Psoas muscle (tissue), 8 donors: Measurements from ENCODE around the gene FIG4. TPM values are rescaled to one million over a fixed set of nuclear protein-coding genes. Genes with fewer than 3 reads are reported as not detected.

ENCODE experiments used
- ATAC-seq, 4 donors: fragments of 200-7000 bp; cut with Tn5 transposase; one replicate each; pipeline ENCODE4 v1.9.1; 2020; ENCODE audit warnings: moderate library complexity in 3 of 4, mild to moderate bottlenecking in 2 of 4
- DNase-seq, 2 donors: peaks; one replicate each; pipeline ENCODE4 v3.0.0-alpha.2; 2020
- H3K27ac ChIP-seq: fragments of 200-600 bp; one replicate; pipeline ENCODE4 v1.8.0; 2022
- H3K27me3 ChIP-seq, 3 donors: fragments of 200-600 bp in 1 of 3; one replicate each; pipeline versions ENCODE4 v1.6.1 to v1.8.0; 2013 to 2022; ENCODE audit warnings: low read length in 2 of 3, mild to moderate bottlenecking in 2 of 3, moderate library complexity in 1 of 3; ENCODE audit not compliant: insufficient read depth in 3 of 3
- H3K36me3 ChIP-seq, 2 donors: fragments of 200-600 bp in 1 of 2; one replicate each; pipeline versions ENCODE4 v1.6.1 to v1.8.0; 2013 to 2022; ENCODE audit warnings: low read depth in 1 of 2, mild to moderate bottlenecking in 1 of 2, moderate library complexity in 1 of 2; ENCODE audit not compliant: insufficient read depth in 1 of 2
- H3K4me1 ChIP-seq: fragments of 200-600 bp; one replicate; pipeline ENCODE4 v1.8.0; 2022
- H3K4me3 ChIP-seq: fragments of 200-600 bp; one replicate; pipeline ENCODE4 v1.8.0; 2022; ENCODE audit warnings: mild to moderate bottlenecking
- H3K9me3 ChIP-seq: fragments of 200-600 bp; one replicate; pipeline ENCODE4 v1.8.0; 2022
- CTCF ChIP-seq: fragments of 200-600 bp; IDR thresholded peaks from one replicate; pipeline ENCODE4 v1.8.0; 2022; ENCODE audit warnings: antibody characterized with exemption
- WGBS, 3 donors: extraction: QIAGEN DNeasy Blood & Tissue Kit; methylation state at CpG; one replicate each; pipeline versions ENCODE4 v1.1.6 to v1.1.7; 2013; 5-methylcytosine and 5-hydroxymethylcytosine counted together
- intact Hi-C, 2 donors: fragments of 100-400 bp; cut with DNase I; formaldehyde crosslinking; loops; one replicate each; pipeline versions ENCODE4 v1.11.0 to v1.14.2; 2022
- polyA plus RNA-seq, 3 donors: library from polyadenylated mRNA; stranded (reverse); fragments of 200-250 nt; gene quantifications; one replicate each; pipeline ENCODE4 v1.2.3, GENCODE V29; 2013
- total RNA-seq, 4 donors: library from RNA; stranded (reverse); fragmentation: NEBNext Ultra II Directional in 2 of 4; extraction: Animal tissue kit (Norgen Biotek cat#: 25700) in 2 of 4; gene quantifications; one replicate each; pipeline versions ENCODE4 v1.2.1 to v1.2.4, GENCODE V29; 2021 to 2023
- donor health status: healthy with polysubstance abuse.
- donor health status: DM: no; HTN: no; CAD: no; lungs with moderate emphysema.
- donor health status: Bipolar disorder and iron deficiency.
- donor health status: healthy.
- donor health status: DM: yes; HTN: yes; CAD: no.
- donor health status: DM: no; HTN: no; CAD: no.
- donor health status: DM: no; HTN: no; CAD: no.
- donor health status: DM: yes; HTN: yes; CAD: no.

The FIG4 gene
- total and polyA plus RNA-seq, 7 donors: 5.8 to 12.5 (median 8.6) TPM

- intact Hi-C loops: no loop called here
- H3K36me3 ChIP-seq: no peaks in the 10 kb centered on the region
- H3K27ac ChIP-seq: no peak overlapping the region
- no peaks in the 10 kb centered on the region for H3K27me3 ChIP-seq
- ATAC-seq: no peak
- WGBS, 3 donors: 62 to 67% (median 63%) methylated on average over 1 of the region's 1 CpG
- no peak overlapping the region for H3K4me3 ChIP-seq
- no peaks in the 10 kb centered on the region for H3K4me1 ChIP-seq
- H3K9me3 ChIP-seq: no peaks in the 10 kb centered on the region
- no peak for TF ChIP-seq CTCF
- DNase-seq: no peak
Observed at GRCh38 chr6:109872549-109872948, 181.5 kb downstream of the FIG4 start.

GRCh38 chr6:109872968-109873545, 182.0 kb downstream of the FIG4 start:
- no peak for TF ChIP-seq CTCF
- no peaks in the 10 kb centered on the region for H3K9me3 ChIP-seq

GRCh38 chr6:109874086-109874485, 183.0 kb downstream of the FIG4 start:
- H3K27ac ChIP-seq: no peak overlapping the region
- 39 to 54% (median 52%) methylated on average over 4 of the region's 4 CpGs for whole genome bisulfite sequencing, 3 donors
- H3K27me3 ChIP-seq: no peaks in the 10 kb centered on the region
- intact Hi-C loops: no loop called here
- no peaks in the 10 kb centered on the region for H3K4me1 ChIP-seq
- no peaks in the 10 kb centered on the region for H3K9me3 ChIP-seq
- no peak overlapping the region for H3K4me3 ChIP-seq
- DNase-seq (no peak), ATAC-seq (no peak)
- TF ChIP-seq CTCF: no peak
- H3K36me3 ChIP-seq: no peaks in the 10 kb centered on the region

More at GRCh38 chr6:109872968-109873545, 182.0 kb downstream of the FIG4 start:
- DNase-seq: no peak
- H3K27ac ChIP-seq: no peak overlapping the region
- ATAC-seq: no peak
- no peak overlapping the region for H3K4me3 ChIP-seq
- WGBS, 3 donors: 74 to 75% (median 74%) methylated on average over 4 of the region's 4 CpGs
- no peaks in the 10 kb centered on the region for H3K36me3 ChIP-seq
- no peaks in the 10 kb centered on the region for H3K27me3 ChIP-seq
- intact Hi-C loops: no loop called here
- H3K4me1 ChIP-seq: no peaks in the 10 kb centered on the region

GRCh38 chr6:109874621-109875020, 183.5 kb downstream of the FIG4 start:
- no peak for TF ChIP-seq CTCF
- intact Hi-C loops: no loop called here
- Histone ChIP-seq H3K4me3 (no peak overlapping the region), H3K9me3 (no peaks in the 10 kb centered on the region), H3K27ac (no peak overlapping the region), H3K27me3 (no peaks in the 10 kb centered on the region), H3K4me1 (no peaks in the 10 kb centered on the region), H3K36me3 (no peaks in the 10 kb centered on the region)
- ATAC-seq: no peak
- WGBS, 3 donors: 72 to 85% (median 74%) methylated on average over 4 of the region's 4 CpGs
- no peak for DNase-seq

Other genes with a start within 250 kb of the FIG4 start
- 1 to 10 TPM; 3.1 to 7.0 (median 6.0) TPM for gene MICAL1, start 235.5 kb upstream of the FIG4 start, total RNA-seq
- gene MICAL1, start 235.5 kb upstream of the FIG4 start, polyA plus RNA-seq: 1 to 10 TPM; 5.0 to 9.4 (median 9.3) TPM
- gene ZBTB24, start 208.1 kb upstream of the FIG4 start, total RNA-seq: 1 to 10 TPM; 4.4 to 5.8 (median 5.4) TPM
- gene ZBTB24, start 208.1 kb upstream of the FIG4 start, polyA plus RNA-seq: 1 to 10 TPM; 2.3 to 5.5 (median 2.6) TPM
- gene AK9, start 94 bp upstream of the FIG4 start, total RNA-seq: 1 to 10 TPM; 3.4 to 6.5 (median 5.4) TPM
- gene AK9, start 94 bp upstream of the FIG4 start, polyA plus RNA-seq: 1 to 10 TPM; 2.0 to 7.4 (median 3.1) TPM